Measurements from ENCODE around the gene BEAN1.

GRCh38 chr16:66460703-66461102, 33.6 kb downstream of the BEAN1 start:
- TF ChIP-seq CTCF (IDR thresholded peaks at IDR 0.05; ENCODE audit: borderline replicate concordance, extremely low read depth, low read length, poor library complexity, severe bottlenecking) (no peak), EZH2 (IDR thresholded peaks at IDR 0.05; ENCODE audit: borderline replicate concordance, low read depth, low read length, severe bottlenecking) (no peak)
